Measurements from ENCODE around the gene HEG1. TPM values are rescaled to one million over a fixed set of nuclear protein-coding genes. Genes with fewer than 3 reads are reported as not detected.

HEG1 gene
- polyA plus RNA-seq, 1 donor: 27.7 TPM

DNA sequence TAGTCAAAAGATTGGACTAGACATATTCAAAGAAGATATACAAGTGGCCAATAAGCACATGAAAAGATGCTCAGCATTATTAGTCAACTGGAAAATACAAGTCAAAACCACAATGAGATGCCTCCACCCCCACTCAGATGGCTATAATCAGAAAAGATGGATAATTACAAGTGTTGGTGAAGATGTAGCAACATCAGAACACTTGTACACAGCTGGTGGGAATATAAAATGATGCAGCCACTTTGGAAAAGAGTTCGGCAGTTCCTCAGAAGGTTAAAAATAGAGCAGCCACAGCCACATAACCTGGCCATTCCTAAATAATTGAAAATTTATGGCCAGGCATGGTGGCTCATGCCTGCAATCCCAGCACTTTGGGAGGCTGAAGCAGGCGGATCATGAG is 38.4 kb downstream of the HEG1 start:
- DNase-seq: no peak

DNA sequence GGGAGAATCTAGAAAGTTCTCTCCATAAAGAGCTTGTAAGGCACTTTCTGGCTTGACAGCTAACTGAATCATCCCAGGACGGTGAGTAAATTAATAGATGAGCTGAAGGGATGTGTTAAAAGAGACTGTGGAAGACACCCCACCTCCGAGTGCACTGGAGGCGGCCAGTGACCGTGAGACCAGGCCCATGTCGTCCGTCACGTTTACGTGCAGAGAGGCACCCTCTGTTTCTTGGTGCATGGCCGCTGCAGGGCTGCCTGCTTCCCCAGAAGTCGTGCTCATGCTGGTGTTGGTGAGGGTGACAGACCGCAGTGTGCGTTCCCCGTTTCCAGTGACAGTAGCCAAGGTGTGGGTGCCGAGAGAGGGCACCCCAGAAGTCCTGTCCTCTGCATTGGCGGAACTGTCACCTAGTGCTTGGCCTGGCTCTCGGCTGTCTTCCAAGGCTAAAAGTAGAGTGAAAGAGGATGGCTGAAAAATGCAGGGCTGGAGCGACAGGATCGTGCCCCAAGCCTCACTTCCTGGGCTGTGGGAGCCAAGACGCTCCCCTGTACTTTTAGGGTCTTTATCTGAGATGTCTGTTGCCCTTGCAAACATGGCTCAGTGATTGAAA is 41.1 kb downstream of the HEG1 start:
- DNase-seq: no peak

DNA sequence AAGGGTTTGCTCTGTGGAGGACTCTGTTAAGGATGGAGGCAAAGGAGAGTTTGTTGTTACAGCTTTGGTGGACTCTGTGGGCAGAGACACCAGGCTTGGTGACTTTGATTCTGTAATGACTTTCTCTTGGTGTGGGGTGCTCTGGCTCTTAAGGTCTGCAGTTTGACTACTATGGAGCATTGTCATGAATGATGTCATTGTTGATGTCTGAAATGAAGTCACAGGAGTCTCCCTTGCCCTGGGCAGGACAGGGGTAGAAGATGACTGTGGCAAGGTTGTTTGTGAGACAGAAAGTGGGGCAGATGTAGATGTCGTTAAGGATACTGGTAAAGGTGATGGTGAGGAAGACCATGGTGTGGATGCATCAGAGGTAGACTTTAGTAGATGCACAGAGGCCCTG is 42.7 kb downstream of the HEG1 start:
- no peak for DNase-seq

DNA sequence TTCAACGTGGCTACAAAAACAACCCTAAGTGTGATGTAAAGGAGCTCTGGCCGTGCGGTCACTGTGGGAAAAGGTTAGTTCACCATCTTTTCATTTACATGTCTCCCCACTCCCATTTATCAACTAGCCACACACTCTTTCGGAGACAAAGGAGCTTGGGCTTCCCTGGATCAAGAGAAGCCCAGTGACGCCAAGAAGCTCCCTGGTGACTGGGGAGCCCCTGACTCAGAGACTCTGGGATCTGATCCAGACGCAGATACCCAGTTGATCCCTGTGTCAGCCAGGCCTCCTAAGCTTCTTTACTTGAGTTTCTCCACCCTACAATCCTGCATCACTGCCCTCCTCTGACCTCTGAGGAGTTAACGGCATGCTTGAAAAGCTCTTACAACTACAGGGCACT is 43.9 kb downstream of the HEG1 start:
- DNase-seq: no peak

DNA sequence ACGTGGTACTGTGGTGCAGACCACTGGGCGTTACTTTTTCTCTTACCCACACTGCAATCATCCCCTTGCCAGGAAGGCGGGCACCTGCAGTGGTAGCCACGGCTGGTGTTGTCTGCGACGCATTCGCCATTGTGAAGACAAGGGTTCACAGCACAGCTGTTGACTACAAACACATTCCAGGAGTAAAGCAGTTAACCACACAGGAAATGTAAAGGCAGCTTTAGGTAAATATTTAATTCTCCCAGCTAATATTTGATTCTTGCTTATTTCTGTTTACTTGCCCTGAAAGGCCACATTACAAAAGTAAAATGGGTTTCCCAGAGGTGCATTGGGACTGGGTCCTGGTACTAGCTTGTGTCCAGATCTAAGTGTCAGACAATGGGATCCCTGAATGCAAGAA is 45.4 kb downstream of the HEG1 start:
- DNase-seq: no peak

DNA sequence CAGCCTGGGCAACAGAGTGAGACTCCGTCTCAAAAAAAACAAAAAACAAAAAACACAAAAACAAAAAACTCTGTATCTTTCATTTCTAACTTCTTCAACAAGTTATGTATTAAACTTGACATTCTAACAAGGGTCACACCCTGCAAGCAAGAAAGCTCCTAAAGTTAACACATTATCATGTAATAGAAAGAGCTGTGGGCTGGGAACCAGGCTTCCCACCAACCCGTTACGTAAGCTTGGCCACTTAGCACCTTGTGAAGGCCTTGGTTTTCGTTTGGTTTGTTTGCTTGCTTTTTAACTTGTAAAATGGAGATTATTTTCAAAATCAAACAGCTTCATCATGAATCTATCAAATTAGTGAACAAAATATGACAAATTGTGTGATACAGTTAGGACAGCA is 47.0 kb downstream of the HEG1 start:
- DNase-seq: no peak

DNA sequence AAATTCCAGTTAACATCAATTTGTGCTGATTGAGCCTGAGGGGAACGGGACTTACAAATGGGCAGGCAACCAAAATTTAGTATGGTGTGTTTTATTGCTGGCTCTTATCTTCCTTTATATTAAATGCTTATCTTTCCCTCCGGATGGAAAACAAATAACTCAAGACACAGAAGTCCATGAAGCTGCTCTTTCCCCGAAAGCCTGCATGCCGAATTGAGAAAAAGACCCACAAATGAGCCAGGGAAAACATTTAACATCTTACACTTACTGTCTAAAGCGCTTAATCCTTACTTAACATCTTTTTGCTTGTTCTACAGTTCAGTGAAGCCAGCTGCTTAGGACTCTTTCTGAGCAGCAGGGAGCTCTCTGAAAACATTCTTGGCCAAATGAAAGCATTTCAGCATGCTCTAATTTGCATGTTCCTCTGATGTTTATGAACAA is 49.5 kb downstream of the HEG1 start:
- peak; percentile 37 for DNase-seq

DNA sequence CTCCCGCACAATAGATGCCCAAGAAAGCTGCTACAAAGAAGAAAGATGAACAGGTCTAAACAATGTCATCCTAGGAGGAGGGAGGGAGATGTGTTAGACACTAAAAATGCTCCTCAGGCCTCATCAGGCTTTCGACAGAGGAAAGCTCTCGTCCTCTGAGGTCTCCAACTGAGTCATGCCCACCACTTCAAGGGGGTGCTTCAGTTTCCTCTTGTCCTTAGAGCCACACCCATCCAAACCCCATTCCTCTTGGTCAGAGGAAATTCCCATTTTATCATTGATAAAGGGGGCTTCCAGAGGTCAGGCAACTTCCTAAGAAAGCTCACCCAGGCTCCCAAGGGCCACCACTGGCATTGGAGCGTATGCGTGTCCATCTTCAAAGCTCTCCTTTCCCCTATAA is 50.1 kb downstream of the HEG1 start:
- DNase-seq: no peak

DNA sequence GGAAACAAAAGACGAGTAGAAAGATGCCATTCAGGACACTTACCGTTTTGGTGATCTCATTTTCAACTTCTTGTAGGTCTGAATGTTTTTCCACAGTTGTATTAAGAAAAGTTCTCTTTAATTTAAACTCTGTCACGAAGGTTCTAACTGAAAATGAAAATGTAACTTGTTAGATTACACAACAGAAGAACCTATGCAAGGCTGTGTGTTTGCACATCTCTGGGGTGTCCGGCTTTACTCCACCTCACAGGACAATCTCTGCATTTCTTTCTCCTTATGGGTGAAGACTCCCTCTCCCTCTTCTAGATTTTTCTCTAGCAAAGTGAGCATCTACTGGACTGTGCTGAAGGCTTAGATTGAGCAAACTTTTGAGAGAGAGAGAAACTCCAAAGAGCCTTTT is 50.6 kb downstream of the HEG1 start:
- no peak for DNase-seq

DNA sequence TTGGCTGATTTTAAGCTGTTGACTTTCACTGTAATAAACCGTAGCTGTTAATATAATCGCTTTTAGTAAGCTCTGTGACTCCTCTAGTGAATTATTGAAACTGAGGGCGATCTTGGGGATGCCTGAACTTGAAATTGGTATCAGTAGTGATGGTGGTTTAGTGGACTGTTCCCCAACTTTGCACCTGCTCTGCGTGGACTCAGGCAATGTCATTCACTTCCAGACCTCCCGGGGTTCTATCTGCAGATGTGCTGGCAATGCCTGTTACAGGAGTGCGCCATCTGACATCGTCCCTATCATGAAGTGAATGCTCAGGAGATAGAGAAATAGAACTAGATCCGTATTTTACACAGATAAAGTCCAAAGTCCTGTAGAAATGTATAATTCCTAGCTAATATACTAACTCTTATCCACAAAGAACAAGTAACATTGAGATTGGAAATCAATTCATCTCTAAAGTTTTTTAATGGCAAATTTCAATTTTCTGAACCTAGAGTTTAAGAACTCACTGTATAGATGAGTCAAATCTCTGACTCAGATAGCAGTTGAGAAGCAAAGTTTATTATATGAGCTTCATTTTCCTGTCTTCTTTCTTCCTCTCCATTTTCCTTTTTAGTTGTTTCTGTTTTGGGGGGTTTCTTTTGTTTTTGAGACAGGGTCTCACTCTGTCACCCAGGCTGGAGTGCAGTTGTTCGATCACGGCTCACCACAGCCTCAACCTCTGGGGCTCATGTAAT is 51.8 kb downstream of the HEG1 start:
- DNase-seq: no peak

DNA sequence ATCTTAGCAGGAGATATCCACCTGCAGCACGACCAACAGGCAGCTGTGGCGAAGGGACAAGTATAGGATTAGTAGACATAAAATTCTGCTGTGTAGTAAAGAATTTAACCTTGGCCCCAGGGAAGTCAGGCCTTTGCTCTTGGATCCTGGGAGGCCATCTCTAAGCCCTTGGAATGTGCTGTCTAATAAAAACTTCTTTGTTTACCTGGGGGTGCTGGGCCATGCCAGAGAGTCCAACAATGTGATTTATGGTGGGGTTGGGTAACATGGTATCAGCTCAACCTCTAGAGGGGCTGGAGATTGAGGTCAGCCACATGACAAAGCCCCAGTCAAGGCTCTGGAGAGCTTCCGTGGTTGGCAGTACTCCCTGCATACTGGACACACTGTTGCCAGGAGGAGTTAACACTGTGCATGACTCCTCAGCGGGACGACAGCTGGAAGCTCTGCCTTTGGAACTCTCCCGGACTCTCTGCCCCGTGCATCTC is 52.4 kb downstream of the HEG1 start:
- peak; percentile 36 for DNase-seq

DNA sequence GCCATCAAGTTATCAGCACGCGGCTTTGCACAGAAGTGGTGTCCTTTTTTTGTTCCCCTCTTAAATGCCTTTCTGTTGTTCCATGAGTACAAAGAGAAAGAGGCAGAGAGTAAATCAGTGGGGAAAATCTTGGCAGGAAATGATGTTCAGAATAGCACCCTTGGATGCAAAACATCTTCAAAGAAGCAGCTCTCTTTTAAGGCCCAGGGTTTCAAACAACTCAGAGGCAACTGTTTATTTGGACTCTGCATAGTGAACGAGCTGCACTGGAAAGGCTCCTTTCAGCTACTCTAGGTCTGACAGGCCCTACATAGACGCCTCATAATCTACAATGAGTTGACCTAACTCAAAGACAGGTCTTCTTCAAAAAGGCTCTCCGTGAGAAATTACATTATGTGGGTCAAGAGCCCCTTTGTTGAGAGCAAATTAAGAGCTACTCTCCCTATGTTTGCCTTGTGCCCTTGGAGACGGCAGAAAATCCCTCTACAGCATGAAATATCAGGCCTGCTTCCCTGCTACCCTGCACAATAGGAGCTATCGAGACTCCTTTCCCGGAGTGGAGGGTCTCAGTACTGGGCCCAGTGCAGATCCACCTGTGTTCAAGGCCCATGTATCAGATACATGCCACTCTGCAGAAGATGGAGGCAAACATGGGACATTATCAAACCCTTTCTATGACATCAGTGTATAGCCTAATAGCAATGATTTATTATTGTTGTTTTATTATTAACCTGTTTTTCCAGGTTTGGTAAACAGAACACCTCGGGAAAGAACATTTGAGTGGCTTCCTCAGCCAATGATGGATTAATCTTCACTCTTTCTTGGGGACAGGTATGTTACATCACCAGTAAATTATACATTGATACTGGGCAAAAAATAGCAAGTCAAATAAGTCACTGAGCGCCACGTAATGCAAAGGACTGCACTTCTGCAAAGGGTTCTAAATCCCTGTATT is 53.1 kb downstream of the HEG1 start:
- no peak for DNase-seq

DNA sequence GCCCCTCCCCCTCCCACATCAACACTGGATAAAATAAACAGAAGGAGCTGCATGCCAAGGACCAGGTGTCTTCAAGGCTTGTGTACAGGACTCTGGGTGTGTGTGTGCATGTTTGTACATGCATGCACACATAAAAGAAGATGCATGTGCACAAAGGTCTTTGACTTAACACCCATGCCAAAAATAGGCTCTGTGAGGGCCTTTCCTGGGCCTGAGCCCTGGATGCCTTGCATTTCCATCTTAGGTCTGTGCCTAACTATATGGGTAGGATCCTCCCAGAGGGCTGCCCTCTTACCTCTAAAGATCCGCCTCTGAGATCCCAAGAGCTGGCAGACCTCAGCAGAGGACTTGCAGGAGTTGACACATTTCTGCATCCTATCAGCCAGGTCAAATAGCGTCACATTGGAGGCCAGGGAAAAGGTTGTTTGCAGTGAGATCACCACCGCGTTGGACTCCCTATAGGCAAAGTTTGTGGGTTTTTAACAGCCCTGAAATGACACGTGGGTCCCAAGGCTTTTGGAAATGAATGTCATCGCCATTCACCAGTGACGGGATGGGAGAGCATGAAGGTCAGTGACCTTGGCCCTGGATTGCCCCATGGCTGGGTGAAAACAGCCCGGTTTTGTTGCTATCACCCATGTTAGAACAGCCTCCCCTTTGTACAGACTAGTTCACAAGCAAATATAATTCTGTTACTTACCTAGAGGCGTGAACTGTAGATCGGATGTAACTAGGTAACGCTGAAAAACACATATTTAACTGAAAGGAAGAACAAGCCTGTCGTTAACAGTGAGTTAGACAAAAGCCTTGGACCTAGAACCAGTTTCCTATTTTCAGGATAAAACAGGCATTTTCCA is 54.0 kb downstream of the HEG1 start:
- DNase-seq: no peak

DNA sequence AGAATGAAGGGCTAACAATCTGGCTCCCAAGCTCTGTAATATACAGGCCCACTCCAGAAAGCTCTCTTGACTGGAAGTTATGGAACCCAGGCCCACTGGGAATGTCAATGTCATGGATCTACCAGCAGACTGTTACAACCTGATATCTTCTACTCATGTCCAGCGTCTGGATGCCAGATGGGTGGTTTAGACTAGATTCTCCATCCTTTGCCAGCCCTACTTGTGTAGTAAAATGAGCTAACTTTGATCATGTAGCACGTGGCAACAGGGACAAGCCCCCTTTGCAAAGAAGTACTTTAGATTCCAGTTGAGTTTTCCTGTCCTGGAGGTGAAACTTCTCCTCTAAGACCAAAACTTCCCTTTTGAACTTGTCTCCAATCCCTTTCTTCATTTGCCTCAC is 55.1 kb downstream of the HEG1 start:
- DNase-seq: no peak

DNA sequence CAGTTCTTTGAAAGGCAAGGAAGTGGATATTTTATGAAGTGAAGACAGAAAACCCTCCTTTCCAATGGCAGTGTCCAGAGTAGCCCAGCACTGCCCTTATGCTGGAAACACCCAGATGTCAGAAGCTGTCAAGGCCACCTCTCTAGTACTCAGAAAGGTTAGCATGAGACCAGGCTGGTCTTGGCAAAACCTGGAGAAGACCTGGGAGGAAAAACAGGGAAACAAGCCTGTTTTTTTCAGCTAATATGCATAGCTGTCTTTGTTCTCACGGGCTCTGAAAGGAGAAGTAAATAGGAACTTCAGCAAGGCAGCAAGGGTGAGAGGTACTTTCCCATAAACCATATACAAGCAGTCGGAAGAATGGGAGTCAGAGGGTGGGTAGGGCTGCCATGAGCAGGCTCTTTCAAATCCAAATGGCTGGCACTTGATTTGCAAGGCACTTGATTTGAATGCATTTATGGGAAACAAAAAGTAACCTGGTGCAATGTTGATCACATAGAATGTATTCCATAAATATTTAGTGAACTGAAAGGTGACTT is 55.8 kb downstream of the HEG1 start:
- DNase-seq: no peak

DNA sequence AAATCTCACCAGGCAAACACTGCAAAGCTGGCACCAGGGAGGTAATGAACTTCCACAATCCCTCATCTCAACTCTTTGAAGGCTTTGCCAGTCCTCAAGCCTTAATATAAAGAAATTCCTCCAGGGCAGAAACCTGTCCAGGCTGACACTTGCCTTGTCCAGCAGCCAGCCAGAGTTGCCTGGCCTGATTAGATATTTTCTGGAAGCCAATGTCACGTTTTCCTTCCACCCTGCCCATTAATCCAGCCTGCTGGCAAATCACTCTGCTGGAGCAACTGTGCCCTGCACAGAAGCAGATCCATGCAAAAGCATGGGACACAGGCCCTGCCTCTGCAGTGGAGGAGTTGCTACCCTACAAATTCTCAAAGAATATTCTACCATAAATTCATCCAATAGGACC is 56.5 kb downstream of the HEG1 start:
- DNase-seq: no peak

DNA sequence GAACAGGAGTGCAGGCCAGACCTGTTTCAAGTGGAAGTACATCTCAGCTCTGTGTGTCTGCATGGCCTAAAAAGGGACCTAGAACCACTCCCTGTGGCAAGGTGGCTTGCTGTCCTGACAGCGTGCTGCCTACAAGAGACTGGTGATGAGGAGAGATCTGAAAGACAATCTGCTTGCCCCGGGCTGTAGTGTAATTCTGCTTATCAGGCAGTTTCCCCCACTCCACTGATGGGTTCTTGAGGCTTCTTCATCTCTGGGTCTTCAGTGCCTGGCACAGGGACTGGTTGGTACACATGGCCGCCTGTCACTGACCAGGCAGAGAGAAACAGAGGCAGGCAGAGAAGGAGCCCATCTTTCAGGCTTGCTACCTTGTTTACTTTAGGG is 57.6 kb downstream of the HEG1 start:
- DNase-seq: no peak

DNA sequence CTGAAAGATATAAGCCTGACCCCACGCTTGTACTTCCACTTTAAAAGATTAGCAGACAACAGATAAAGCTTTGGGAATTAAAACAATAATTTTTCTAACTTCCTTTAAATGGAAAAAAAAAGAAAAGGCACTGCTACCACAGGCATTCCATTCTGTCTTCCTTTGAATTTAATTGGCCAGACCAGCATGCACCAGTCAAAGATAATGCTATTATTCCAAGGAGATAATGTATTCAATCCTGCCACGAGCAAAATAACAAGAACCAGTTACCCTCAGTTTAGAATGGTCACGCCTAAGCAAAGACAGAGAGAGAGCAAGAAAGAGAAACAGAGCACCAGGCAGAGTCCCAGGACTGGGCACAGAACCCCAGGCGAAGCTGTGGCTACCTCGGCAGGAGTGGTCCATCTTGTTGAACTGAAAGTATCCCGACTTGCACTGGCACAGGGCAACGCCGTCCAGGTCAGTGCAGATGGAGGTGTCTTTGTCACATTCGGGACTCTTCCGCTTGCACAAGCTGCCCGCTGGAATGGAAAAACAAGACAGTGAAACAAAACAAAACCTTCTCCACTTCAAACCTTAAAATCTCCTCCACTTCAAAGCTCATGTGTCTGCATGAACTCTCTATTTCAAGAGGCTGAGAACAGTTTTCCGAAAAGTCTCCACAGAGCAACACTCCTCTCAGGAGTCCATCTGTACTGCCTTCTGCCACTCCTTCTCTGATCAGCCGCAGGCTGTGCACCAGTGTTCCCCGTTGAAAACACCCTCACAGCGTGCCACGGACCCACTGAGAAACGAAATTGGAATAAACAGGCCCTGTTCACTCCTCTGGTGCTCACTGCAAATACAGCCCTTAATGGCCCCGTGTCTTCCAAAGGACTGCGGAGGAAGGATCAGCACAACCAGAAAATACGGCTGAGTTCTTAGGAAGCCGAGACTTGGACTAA is 58.2 kb downstream of the HEG1 start:
- no peak for DNase-seq

DNA sequence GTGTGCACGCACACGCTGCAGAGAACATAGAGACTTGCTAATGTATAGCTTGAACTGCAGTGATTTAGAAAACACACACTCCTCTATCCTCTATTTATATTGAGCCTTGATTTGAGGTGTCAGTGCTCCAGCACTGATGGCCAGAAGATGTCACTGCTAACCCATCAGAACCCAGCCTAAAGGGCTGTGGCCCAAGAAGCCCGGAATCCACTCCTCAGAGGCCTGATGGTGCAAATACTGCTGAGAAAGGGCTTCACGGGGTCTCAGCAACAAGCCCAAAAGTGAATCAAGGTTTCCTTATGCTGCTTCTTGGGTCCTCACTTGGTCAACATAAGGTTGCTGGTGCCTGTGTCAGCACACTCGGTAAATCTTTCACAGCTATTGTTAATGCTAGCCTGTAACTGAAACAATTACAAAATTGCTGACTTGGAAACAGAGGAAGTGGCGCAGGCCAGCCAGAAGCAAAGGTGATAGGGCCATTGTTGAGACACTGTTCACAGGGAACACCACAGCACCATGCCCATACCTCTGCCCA is 60.3 kb downstream of the HEG1 start:
- peak; percentile 66 for DNase-seq

DNA sequence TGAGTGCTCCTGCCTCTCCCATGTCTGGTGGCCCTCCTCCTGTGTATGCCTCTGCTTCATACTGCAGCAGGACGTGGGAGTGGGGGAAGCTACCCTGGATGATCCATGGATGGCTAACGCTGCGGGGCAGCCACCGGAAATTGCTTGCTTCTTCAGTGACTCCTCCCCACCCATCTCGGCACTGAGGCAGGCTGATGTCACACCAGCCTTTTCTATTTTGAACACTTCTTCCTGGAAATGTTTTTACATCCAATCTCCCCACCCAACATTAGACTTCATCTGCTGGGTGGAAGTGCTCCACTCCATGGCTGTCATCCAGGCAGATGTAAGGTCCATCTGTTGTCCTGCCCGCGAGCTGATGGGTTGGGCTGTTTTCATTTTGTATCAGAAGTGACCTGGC is 62.3 kb downstream of the HEG1 start:
- DNase-seq: no peak

Data from left kidney (tissue), 2 donors.